ENCODE results near the gene TRIM15.

DNA sequence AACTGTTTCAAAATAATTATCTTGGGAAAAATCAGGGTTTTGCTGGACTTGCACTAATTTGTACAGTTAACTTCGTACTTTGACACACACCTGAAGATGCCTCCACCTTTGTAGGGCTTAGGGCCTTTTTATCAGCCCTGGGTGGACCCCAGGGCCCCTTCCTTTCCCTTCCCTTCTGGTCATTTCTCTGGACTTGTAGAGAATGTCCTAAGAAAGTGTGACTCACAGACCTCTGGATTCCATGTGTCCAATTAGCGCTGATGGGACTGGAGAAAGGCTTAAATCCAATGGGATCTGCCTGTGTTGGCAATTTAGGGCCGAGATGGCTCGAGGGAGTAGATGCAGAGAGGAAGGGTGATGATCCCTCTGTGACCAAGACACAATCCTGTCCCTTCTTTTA is 9.3 kb downstream of the TRIM15 start:
- TF ChIP-seq POLR2A (IDR thresholded peaks at IDR 0.05; ENCODE audit: low read depth, low read length) (no peak), MXI1 (IDR thresholded peaks at IDR 0.05; ENCODE audit: borderline replicate concordance, low read depth, low read length) (no peak), MAFK (IDR thresholded peaks at IDR 0.05; ENCODE audit: low read depth, low read length) (no peak)
- TF ChIP-seq, protein P1, sequence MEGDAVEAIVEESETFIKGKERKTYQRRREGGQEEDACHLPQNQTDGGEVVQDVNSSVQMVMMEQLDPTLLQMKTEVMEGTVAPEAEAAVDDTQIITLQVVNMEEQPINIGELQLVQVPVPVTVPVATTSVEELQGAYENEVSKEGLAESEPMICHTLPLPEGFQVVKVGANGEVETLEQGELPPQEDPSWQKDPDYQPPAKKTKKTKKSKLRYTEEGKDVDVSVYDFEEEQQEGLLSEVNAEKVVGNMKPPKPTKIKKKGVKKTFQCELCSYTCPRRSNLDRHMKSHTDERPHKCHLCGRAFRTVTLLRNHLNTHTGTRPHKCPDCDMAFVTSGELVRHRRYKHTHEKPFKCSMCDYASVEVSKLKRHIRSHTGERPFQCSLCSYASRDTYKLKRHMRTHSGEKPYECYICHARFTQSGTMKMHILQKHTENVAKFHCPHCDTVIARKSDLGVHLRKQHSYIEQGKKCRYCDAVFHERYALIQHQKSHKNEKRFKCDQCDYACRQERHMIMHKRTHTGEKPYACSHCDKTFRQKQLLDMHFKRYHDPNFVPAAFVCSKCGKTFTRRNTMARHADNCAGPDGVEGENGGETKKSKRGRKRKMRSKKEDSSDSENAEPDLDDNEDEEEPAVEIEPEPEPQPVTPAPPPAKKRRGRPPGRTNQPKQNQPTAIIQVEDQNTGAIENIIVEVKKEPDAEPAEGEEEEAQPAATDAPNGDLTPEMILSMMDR (conservative IDR thresholded peaks at IDR 0.05; ENCODE audit: low read depth, low read length): no peak
